ENCODE data around the gene GAGE12G.
"Not testable (repeated sequence)": the region's sequence is repeated elsewhere in the genome, so short reads cannot be mapped to it uniquely, and the experiment has no call there.

The GAGE12G gene

DNA sequence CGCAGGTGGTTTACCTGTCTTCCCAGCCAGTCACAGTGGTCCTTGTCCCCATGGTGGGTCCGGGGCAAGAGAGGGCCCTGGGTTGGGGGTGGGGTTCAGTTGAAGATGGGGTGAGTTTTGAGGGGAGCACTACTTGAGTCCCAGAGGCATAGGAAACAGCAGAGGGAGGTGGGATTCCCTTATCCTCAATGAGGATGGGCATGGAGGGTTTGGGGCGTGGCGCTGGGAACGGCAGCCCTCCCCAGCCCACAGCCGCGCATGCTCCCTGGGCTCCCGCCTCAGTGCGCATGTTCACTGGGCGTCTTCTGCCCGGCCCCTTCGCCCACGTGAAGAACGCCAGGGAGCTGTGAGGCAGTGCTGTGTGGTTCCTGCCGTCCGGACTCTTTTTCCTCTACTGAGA is at the start of gene GAGE12G:
GAGE12G (plus strand) TSS at position 301 of the 400 bp plus-strand sequence. CDS start 1,155 bp downstream, outside the sequence.
- not testable (repeated sequence) for DNase-seq

DNA sequence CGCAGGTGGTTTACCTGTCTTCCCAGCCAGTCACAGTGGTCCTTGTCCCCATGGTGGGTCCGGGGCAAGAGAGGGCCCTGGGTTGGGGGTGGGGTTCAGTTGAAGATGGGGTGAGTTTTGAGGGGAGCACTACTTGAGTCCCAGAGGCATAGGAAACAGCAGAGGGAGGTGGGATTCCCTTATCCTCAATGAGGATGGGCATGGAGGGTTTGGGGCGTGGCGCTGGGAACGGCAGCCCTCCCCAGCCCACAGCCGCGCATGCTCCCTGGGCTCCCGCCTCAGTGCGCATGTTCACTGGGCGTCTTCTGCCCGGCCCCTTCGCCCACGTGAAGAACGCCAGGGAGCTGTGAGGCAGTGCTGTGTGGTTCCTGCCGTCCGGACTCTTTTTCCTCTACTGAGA is 38.3 kb upstream of the GAGE12G start, which contains the start of gene GAGE12C:
GAGE12C (plus strand) TSS at position 301 of the 400 bp plus-strand sequence. CDS start 1,155 bp downstream, outside the sequence.
- DNase-seq: not testable (repeated sequence)

- not testable (repeated sequence) for DNase-seq
Measured at GRCh38 chrX:49541433-49541832, 28.8 kb upstream of the GAGE12G start, which contains the start of gene GAGE12D. TSS of gene GAGE12D (plus strand) at chrX:49541733. CDS start at chrX:49542888, 1,155 bp downstream.

- DNase-seq: not testable (repeated sequence)
Measured at GRCh38 chrX:49550989-49551388, 19.2 kb upstream of the GAGE12G start, which contains the start of gene GAGE12E. TSS of gene GAGE12E (plus strand) at chrX:49551289. CDS start at chrX:49552444, 1,155 bp downstream.

DNA sequence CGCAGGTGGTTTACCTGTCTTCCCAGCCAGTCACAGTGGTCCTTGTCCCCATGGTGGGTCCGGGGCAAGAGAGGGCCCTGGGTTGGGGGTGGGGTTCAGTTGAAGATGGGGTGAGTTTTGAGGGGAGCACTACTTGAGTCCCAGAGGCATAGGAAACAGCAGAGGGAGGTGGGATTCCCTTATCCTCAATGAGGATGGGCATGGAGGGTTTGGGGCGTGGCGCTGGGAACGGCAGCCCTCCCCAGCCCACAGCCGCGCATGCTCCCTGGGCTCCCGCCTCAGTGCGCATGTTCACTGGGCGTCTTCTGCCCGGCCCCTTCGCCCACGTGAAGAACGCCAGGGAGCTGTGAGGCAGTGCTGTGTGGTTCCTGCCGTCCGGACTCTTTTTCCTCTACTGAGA is 9.7 kb upstream of the GAGE12G start, which contains the start of gene GAGE12F:
GAGE12F (plus strand) TSS at position 301 of the 400 bp plus-strand sequence. CDS start 1,155 bp downstream, outside the sequence.
- not testable (repeated sequence) for DNase-seq

GRCh38 chrX:49568728-49569127 is 1.5 kb upstream of the GAGE12G start:
- not testable (repeated sequence) for DNase-seq

DNA sequence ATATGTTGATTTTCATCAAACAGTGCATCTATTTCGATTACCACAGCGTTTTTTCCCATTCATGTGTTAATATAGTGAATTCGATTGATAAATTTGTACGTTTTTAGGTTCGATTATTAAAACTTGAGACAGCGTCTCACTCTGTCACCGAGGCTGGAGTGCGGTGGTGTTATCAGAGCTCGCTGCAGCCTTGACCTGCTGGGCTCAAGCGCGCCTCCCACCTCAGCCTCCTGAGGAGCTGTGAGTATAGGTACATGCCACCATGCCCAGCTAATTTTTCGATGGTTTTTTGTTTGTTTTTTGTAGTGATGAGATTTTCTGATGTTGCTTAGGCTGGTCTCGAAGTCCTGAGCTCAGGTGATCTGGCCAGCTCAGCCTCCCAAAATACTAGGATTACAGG is 1.0 kb upstream of the GAGE12G start:
- DNase-seq: not testable (repeated sequence)

GRCh38 chrX:49579649-49580048 is 9.4 kb downstream of the GAGE12G start, which contains the start of gene GAGE12H:
TSS of gene GAGE12H (plus strand) at chrX:49579949. CDS start at chrX:49581104, 1,155 bp downstream.
- DNase-seq: not testable (repeated sequence)

DNA sequence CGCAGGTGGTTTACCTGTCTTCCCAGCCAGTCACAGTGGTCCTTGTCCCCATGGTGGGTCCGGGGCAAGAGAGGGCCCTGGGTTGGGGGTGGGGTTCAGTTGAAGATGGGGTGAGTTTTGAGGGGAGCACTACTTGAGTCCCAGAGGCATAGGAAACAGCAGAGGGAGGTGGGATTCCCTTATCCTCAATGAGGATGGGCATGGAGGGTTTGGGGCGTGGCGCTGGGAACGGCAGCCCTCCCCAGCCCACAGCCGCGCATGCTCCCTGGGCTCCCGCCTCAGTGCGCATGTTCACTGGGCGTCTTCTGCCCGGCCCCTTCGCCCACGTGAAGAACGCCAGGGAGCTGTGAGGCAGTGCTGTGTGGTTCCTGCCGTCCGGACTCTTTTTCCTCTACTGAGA is 19.0 kb downstream of the GAGE12G start, which contains the start of gene GAGE2A:
GAGE2A (plus strand) TSS at position 301 of the 400 bp plus-strand sequence. CDS start 1,155 bp downstream, outside the sequence.
- not testable (repeated sequence) for DNase-seq

DNA sequence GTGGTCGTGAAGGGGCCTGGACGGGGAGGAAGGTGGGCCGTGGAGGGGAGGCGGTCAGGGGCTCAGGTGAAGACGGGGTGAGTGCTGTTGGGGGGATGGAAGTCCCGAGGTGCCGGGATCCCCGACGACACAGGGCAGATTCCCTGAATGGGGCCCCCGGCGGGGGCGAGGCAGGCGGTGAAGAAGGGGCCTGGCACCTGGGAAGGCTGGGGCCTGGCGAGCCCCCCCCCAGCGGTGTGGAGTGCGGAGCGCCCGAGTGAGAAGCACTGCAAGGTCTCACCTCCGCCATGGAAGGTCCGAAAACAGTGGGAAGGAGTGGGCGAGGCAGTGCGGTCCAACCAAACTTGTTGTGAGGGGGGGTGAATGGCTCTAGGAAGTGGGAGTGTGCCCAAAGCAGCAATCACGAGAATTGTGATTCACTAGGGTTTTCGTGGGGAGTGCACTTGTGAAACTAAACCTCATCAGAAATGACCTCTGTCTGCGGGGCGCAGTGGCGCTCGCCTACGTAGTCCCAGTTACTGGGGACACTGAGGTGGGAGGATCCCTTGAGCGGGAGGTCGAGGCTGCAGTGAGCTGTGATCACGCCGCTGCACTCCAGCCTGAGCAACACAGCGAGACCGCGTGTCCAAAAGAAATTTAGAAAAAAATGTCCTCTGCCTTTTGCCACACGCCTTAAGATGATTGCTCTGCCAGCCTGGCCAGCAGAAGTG is 19.7 kb downstream of the GAGE12G start:
- not testable (repeated sequence) for DNase-seq

DNA sequence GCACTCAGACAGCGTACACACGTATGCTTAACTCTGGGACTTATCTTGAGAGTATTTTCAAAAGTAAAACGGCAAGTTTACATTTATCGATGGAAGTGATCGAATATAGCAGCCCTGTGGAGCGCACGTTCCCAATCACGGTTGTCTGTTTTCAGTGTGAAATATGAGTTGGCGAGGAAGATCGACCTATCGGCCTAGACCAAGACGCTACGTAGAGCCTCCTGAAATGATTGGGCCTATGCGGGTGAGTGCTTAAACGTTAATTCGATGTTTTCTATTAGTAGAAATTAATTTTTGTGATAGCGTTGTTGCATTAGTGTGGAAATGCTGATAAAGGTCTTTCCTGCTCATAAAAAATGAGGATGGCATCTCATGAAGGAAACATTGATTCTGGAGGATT is 20.3 kb downstream of the GAGE12G start:
- DNase-seq: not testable (repeated sequence)

DNA sequence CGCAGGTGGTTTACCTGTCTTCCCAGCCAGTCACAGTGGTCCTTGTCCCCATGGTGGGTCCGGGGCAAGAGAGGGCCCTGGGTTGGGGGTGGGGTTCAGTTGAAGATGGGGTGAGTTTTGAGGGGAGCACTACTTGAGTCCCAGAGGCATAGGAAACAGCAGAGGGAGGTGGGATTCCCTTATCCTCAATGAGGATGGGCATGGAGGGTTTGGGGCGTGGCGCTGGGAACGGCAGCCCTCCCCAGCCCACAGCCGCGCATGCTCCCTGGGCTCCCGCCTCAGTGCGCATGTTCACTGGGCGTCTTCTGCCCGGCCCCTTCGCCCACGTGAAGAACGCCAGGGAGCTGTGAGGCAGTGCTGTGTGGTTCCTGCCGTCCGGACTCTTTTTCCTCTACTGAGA is 28.5 kb downstream of the GAGE12G start, which contains the start of gene GAGE1:
GAGE1 (plus strand) TSS at position 301 of the 400 bp plus-strand sequence. CDS start 1,155 bp downstream, outside the sequence.
- not testable (repeated sequence) for DNase-seq

GRCh38 chrX:49610718-49611310 is 40.6 kb downstream of the GAGE12G start:
- DNase-seq: no peak

- DNase-seq: no peak
Measured at GRCh38 chrX:49618574-49618973, 48.4 kb downstream of the GAGE12G start.

Data from kidney glomerular epithelial cell (primary cell).